HG02885 (cell line): ENCODE measurements around the gene RNF183.
"Not testable (repeated sequence)": the region's sequence is repeated elsewhere in the genome, so short reads cannot be mapped to it uniquely, and the experiment has no call there.

Experiments
- ATAC-seq: cut with Tn5 transposase; IDR thresholded peaks from one replicate; pipeline ENCODE4 v1.9.1; 2021; ENCODE audit warnings: mild to moderate bottlenecking; ENCODE audit not compliant: unreplicated experiment, poor library complexity

Gene RNF183

GRCh38 chr9:113278840-113279239 lies 24.3 kb downstream of the RNF183 start:
- ATAC-seq, result no peak

- ATAC-seq, result peak; percentile 97
Observed at GRCh38 chr9:113275157-113276131, 27.7 kb downstream of the RNF183 start, which contains the start of the genes CDC26 and PRPF4. CDC26 (minus strand) TSS chr9:113275572; CDS start chr9:113272507, 3,065 bp downstream. PRPF4 (plus strand) TSS chr9:113275658; CDS start chr9:113275744, 86 bp downstream.

GRCh38 chr9:113274474-113275156 lies 28.6 kb downstream of the RNF183 start:
- peak; percentile 22 for ATAC-seq

GRCh38 chr9:113269871-113270270 lies 33.3 kb downstream of the RNF183 start:
- no peak for ATAC-seq

GRCh38 chr9:113269355-113269754 lies 33.8 kb downstream of the RNF183 start:
- ATAC-seq, result no peak

GRCh38 chr9:113267911-113268566 lies 35.1 kb downstream of the RNF183 start:
- no peak for ATAC-seq

- no peak for ATAC-seq
Observed at GRCh38 chr9:113266174-113266573, 37.0 kb downstream of the RNF183 start.

- ATAC-seq, result no peak
Observed at GRCh38 chr9:113261917-113262671, 41.1 kb downstream of the RNF183 start.

- ATAC-seq, result no peak
Observed at GRCh38 chr9:113258282-113258681, 44.9 kb downstream of the RNF183 start.

- no peak for ATAC-seq
Observed at GRCh38 chr9:113257863-113258262, 45.3 kb downstream of the RNF183 start.

GRCh38 chr9:113255438-113255837 lies 47.7 kb downstream of the RNF183 start:
- no peak for ATAC-seq

GRCh38 chr9:113254991-113255390 lies 48.2 kb downstream of the RNF183 start:
- ATAC-seq, result no peak

- no peak for ATAC-seq
Observed at GRCh38 chr9:113250807-113251206, 52.4 kb downstream of the RNF183 start.

GRCh38 chr9:113249661-113250060 lies 53.5 kb downstream of the RNF183 start:
- not testable (repeated sequence) for ATAC-seq

GRCh38 chr9:113247640-113248039 lies 55.5 kb downstream of the RNF183 start:
- ATAC-seq, result no peak
